SK-N-SH treated with all-trans-retinoic acid at 6 μM for 48 hours (cell line): Measurements from ENCODE around the gene RET.

Source experiments
- BACH2 ChIP-seq: fragments of 250-450 bp; sonication (Bioruptor Pico); IDR thresholded peaks from 2 replicates; pipeline ENCODE4 v1.9.0; 2021; ENCODE audit warnings: mild to moderate bottlenecking, borderline replicate concordance
- PATZ1 ChIP-seq: fragments of 250-450 bp; sonication (Bioruptor Pico); IDR thresholded peaks from 2 replicates; pipeline ENCODE4 v1.8.0; 2020; ENCODE audit warnings: mild to moderate bottlenecking, moderate library complexity, borderline replicate concordance

DNA sequence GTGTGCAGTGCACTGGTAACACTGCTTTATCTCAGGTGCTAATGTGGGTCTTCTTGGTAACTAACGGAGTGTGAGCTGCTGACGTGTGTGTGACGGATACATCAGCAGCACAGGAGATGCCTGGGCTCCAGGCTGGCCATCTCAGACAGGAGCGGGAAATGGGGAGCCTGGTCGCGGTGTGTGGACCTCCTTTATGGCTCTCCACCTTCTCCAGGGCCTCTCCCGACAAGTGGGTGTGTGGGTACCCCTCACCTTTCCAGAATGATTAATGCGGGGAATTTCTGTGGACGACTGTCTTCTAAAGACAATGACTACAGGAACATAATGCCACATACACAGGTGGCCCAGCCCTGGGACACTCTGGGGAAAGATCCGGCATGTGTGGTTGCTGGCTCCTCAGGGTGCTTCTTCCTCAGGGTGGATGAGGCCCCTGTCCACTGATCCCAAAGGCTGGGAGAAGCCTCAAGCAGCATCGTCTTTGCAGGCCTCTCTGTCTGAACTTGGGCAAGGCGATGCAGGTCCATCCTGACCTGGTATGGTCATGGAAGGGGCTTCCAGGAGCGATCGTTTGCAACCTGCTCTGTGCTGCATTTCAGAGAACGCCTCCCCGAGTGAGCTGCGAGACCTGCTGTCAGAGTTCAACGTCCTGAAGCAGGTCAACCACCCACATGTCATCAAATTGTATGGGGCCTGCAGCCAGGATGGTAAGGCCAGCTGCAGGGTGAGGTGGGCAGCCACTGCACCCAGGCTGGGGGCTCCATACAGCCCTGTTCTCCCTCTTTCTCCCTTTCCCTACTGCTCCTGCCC is 41.1 kb downstream of the RET start:
- no peak for TF ChIP-seq PATZ1 (CRISPR knock-in tag)
- no peak for TF ChIP-seq BACH2 (CRISPR knock-in tag)
